K562 (cell line): ENCODE results near the gene VWA7. TPM values are rescaled to one million over a fixed set of nuclear protein-coding genes. Genes with fewer than 3 reads are reported as not detected.

ENCODE experiments used
- DMBX1 ChIP-seq: fragments of 250-450 bp; sonication (Bioruptor Pico); IDR thresholded peaks from 2 replicates; pipeline ENCODE4 v1.8.0; 2022; ENCODE audit warnings: inconsistent platforms, mild to moderate bottlenecking, moderate library complexity, borderline replicate concordance
- HMG20A ChIP-seq: fragments of 450-650 bp; formaldehyde crosslinking; conservative IDR thresholded peaks from 2 replicates; pipeline ENCODE4 v1.4.0; 2020; ENCODE audit warnings: mild to moderate bottlenecking, mixed read lengths
- HMGN3 ChIP-seq: IDR thresholded peaks from 2 replicates; pipeline ENCODE4 v1.6.1; 2011; ENCODE audit warnings: borderline replicate concordance, low read depth, mild to moderate bottlenecking, mixed read lengths, low read length; ENCODE audit not compliant: insufficient read length; ENCODE audit errors: extremely low read depth
- IFI16 ChIP-seq: fragments of 250-450 bp; sonication (Bioruptor Pico); IDR thresholded peaks from 2 replicates; pipeline ENCODE4 v2.1.2; 2022; ENCODE audit warnings: mild to moderate bottlenecking, inconsistent platforms
- ZFP36 ChIP-seq: fragments of 150-350 bp; IDR thresholded peaks from 2 replicates; pipeline ENCODE4 v1.6.1; 2018; ENCODE audit warnings: low read length, low read depth; ENCODE audit not compliant: partially characterized antibody
- ZNF184 ChIP-seq: sonication (generic); formaldehyde crosslinking; IDR thresholded peaks from 2 replicates; pipeline ENCODE4 v1.5.0; 2020; ENCODE audit warnings: missing genetic modification reagents
- ZNF316 ChIP-seq: fragments of 450-650 bp; IDR thresholded peaks from 2 replicates; pipeline ENCODE4 v1.6.1; 2016
- polyA plus RNA-seq, 8 experiments: library from polyadenylated mRNA; depleted of rRNA in 4 of 8; stranded (reverse) in 5 of 8; unstranded in 3 of 8; fragments of >200 nt; fragmentation: Nextera tagmentation in 2 of 8; fragmentation: Illumina TruSeq in 1 of 8; extraction: Ambion mirVana in 2 of 8; extraction: Trizol in 1 of 8; gene quantifications; 2 replicates each; pipeline versions ENCODE4 v1.2.1 to v1.2.3, GENCODE V29; 2011 to 2014; ENCODE audit warnings: inconsistent platforms in 1 of 8, missing spikeins in 1 of 8
- total RNA-seq, 7 experiments: library from RNA; depleted of rRNA in 6 of 7; stranded (reverse); fragments of >200 nt in 6 of 7; fragmentation: Illumina TruSeq in 2 of 7; extraction: Trizol in 2 of 7; gene quantifications; 2 replicates each; pipeline versions ENCODE4 v1.2.1 to v1.2.3, GENCODE V29; 2011 to 2021; ENCODE audit warnings: low replicate concordance in 1 of 7
- TF ChIP-seq, protein P1 (sequence below): IDR thresholded peaks from 3 replicates; pipeline ENCODE4 v1.6.1; 2011; ENCODE audit warnings: borderline replicate concordance, mild to moderate bottlenecking, moderate library complexity; ENCODE audit not compliant: insufficient read length; ENCODE audit errors: extremely low read depth
- TF ChIP-seq, protein P2 (sequence below): sonication (generic); IDR thresholded peaks from 2 replicates; pipeline ENCODE4 v1.6.1; 2016
- TF ChIP-seq, protein P3 (sequence below): fragments of 450-650 bp; IDR thresholded peaks from 2 replicates; pipeline ENCODE4 v1.7.0; 2016; ENCODE audit warnings: borderline replicate concordance
- TF ChIP-seq, protein P4 (sequence below), 2 experiments: fragments of 450-650 bp; IDR thresholded peaks; 2 replicates each; pipeline ENCODE4 v1.6.1; 2018; ENCODE audit warnings: mild to moderate bottlenecking in 2 of 2, low read depth in 1 of 2; ENCODE audit not compliant: partially characterized antibody in 2 of 2
- TF ChIP-seq, protein P5 (sequence below): fragments of 450-650 bp; IDR thresholded peaks from 2 replicates; pipeline ENCODE4 v1.6.1; 2016; ENCODE audit warnings: mild to moderate bottlenecking

Gene VWA7
- total and polyA plus RNA-seq, 9 of the 15 experiments (the other 6 are each of a cell fraction or from before 2014, with no cell fraction given) = 0.18 to 2.9 (median 0.95) TPM

DNA sequence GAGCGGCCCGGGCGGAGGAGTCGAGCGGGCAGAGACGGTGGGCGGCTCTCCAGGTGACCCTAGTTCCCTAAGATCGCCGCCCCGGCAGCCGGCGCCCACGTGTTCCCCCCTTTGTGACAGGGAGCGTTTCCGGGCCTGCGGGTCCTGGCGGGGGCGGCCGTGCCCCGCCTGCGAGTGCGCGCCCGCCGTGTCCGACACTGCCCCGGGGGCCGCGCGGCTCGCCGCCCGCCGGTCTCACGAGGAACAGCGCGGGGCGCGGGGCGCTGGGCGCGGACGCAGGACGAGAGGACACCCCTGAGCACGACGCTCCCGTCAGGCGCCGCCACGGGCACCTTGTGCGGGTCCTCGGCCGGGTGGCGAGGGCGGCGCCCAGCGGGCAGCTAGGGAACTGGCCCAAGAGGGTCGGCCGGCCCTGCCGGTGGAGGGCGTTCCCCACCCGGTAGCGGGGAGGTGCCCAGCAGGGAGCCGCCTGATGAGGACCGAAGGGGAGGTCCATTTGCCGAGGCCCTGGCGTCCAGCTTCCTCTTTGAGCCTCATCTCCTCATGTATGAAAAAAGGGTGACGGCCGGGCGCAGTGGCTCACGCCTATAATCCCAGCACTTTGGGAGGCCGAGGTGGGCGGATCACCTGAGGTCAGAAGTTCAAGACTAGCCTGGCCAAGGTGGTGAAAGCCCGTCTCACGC is 18.6 kb upstream of the VWA7 start, which contains the start of gene VARS1 (continued):
- TF ChIP-seq, protein P1, sequence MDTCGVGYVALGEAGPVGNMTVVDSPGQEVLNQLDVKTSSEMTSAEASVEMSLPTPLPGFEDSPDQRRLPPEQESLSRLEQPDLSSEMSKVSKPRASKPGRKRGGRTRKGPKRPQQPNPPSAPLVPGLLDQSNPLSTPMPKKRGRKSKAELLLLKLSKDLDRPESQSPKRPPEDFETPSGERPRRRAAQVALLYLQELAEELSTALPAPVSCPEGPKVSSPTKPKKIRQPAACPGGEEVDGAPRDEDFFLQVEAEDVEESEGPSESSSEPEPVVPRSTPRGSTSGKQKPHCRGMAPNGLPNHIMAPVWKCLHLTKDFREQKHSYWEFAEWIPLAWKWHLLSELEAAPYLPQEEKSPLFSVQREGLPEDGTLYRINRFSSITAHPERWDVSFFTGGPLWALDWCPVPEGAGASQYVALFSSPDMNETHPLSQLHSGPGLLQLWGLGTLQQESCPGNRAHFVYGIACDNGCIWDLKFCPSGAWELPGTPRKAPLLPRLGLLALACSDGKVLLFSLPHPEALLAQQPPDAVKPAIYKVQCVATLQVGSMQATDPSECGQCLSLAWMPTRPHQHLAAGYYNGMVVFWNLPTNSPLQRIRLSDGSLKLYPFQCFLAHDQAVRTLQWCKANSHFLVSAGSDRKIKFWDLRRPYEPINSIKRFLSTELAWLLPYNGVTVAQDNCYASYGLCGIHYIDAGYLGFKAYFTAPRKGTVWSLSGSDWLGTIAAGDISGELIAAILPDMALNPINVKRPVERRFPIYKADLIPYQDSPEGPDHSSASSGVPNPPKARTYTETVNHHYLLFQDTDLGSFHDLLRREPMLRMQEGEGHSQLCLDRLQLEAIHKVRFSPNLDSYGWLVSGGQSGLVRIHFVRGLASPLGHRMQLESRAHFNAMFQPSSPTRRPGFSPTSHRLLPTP = no peak
- TF ChIP-seq ZNF184 (CRISPR knock-in tag) = no peak
- TF ChIP-seq, protein P2, sequence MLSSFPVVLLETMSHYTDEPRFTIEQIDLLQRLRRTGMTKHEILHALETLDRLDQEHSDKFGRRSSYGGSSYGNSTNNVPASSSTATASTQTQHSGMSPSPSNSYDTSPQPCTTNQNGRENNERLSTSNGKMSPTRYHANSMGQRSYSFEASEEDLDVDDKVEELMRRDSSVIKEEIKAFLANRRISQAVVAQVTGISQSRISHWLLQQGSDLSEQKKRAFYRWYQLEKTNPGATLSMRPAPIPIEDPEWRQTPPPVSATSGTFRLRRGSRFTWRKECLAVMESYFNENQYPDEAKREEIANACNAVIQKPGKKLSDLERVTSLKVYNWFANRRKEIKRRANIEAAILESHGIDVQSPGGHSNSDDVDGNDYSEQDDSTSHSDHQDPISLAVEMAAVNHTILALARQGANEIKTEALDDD = peak; percentile 55; the same call in 1 of the 2 replicates
- no peak for TF ChIP-seq HMG20A
- TF ChIP-seq, protein P3, sequence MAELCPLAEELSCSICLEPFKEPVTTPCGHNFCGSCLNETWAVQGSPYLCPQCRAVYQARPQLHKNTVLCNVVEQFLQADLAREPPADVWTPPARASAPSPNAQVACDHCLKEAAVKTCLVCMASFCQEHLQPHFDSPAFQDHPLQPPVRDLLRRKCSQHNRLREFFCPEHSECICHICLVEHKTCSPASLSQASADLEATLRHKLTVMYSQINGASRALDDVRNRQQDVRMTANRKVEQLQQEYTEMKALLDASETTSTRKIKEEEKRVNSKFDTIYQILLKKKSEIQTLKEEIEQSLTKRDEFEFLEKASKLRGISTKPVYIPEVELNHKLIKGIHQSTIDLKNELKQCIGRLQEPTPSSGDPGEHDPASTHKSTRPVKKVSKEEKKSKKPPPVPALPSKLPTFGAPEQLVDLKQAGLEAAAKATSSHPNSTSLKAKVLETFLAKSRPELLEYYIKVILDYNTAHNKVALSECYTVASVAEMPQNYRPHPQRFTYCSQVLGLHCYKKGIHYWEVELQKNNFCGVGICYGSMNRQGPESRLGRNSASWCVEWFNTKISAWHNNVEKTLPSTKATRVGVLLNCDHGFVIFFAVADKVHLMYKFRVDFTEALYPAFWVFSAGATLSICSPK = no peak
- TF ChIP-seq, protein P4, sequence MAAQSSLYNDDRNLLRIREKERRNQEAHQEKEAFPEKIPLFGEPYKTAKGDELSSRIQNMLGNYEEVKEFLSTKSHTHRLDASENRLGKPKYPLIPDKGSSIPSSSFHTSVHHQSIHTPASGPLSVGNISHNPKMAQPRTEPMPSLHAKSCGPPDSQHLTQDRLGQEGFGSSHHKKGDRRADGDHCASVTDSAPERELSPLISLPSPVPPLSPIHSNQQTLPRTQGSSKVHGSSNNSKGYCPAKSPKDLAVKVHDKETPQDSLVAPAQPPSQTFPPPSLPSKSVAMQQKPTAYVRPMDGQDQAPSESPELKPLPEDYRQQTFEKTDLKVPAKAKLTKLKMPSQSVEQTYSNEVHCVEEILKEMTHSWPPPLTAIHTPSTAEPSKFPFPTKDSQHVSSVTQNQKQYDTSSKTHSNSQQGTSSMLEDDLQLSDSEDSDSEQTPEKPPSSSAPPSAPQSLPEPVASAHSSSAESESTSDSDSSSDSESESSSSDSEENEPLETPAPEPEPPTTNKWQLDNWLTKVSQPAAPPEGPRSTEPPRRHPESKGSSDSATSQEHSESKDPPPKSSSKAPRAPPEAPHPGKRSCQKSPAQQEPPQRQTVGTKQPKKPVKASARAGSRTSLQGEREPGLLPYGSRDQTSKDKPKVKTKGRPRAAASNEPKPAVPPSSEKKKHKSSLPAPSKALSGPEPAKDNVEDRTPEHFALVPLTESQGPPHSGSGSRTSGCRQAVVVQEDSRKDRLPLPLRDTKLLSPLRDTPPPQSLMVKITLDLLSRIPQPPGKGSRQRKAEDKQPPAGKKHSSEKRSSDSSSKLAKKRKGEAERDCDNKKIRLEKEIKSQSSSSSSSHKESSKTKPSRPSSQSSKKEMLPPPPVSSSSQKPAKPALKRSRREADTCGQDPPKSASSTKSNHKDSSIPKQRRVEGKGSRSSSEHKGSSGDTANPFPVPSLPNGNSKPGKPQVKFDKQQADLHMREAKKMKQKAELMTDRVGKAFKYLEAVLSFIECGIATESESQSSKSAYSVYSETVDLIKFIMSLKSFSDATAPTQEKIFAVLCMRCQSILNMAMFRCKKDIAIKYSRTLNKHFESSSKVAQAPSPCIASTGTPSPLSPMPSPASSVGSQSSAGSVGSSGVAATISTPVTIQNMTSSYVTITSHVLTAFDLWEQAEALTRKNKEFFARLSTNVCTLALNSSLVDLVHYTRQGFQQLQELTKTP (IDR thresholded peaks at IDR 0.05; ENCODE audit: low read depth in 1 of 2, partially characterized antibody in 2 of 2) = peak in 1 of 2 experiments; percentile 66
- TF ChIP-seq ZNF316 = no peak
- TF ChIP-seq, protein P5, sequence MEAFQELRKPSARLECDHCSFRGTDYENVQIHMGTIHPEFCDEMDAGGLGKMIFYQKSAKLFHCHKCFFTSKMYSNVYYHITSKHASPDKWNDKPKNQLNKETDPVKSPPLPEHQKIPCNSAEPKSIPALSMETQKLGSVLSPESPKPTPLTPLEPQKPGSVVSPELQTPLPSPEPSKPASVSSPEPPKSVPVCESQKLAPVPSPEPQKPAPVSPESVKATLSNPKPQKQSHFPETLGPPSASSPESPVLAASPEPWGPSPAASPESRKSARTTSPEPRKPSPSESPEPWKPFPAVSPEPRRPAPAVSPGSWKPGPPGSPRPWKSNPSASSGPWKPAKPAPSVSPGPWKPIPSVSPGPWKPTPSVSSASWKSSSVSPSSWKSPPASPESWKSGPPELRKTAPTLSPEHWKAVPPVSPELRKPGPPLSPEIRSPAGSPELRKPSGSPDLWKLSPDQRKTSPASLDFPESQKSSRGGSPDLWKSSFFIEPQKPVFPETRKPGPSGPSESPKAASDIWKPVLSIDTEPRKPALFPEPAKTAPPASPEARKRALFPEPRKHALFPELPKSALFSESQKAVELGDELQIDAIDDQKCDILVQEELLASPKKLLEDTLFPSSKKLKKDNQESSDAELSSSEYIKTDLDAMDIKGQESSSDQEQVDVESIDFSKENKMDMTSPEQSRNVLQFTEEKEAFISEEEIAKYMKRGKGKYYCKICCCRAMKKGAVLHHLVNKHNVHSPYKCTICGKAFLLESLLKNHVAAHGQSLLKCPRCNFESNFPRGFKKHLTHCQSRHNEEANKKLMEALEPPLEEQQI = no peak
- TF ChIP-seq DMBX1 (CRISPR knock-in tag) = peak; percentile 78; the same call in 1 of the 2 replicates
- no peak for TF ChIP-seq IFI16 (CRISPR knock-in tag)
- TF ChIP-seq HMGN3 = peak; percentile 90
- TF ChIP-seq ZFP36 = peak; percentile 42
